Stimulated activated CD4-positive, alpha-beta T cell treated with anti-CD3 and anti-CD28 coated beads, Interleukin-1b, Interleukin-23, amount 100 ng/mL, for 48 hours (primary cell): Measurements from ENCODE around the gene KCNMB2.
"Not testable (repeated sequence)": the region's sequence is repeated elsewhere in the genome, so short reads cannot be mapped to it uniquely, and the experiment has no call there.

ENCODE experiments used
- DNase-seq: peaks from one replicate; pipeline ENCODE4 v3.0.0-alpha.2; 2020

Gene KCNMB2

DNA sequence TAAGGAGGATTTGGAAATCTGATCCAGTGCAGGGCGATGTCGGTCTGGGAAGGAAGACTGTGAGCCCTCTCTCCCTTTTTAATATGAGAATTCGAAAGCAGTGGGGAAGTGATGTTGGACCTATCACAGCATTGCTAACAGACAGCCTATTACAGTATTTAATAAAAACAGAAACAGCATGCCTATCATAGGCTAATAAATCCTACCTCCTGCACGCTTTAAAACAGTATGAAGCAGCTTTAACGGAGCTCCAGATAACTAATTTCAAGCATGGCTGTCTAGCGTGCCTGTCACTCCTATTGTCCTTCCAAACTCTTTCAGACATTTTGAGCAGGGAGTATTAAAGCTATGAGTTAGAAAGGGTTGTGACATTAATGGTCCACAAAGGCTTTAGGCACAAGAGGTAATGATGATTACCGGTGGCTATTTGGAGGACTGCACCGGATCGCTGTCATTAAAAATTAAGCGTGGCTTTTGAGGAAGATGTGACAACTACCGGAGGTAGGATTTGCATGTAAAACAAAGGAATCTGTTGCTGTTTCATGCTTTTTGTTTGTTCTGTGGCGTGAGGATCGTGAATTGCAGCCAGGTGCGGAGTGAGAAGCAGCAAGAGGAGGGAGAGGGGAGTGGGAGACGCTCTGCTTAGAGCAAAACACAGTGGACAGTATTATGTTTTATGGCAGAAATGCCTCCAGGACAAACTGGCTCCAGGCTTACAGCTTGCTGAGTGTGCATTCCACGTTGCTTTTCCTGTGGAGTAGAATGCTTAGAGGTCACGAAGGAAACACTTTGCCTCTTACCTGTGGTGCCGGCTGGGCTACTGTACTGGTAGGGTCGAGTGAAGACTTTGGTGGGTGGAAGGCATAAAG is at the start of gene KCNMB2:
Gene KCNMB2 (plus strand): TSS at position 226 of the 869 bp plus-strand sequence.
- DNase-seq: no peak

DNA sequence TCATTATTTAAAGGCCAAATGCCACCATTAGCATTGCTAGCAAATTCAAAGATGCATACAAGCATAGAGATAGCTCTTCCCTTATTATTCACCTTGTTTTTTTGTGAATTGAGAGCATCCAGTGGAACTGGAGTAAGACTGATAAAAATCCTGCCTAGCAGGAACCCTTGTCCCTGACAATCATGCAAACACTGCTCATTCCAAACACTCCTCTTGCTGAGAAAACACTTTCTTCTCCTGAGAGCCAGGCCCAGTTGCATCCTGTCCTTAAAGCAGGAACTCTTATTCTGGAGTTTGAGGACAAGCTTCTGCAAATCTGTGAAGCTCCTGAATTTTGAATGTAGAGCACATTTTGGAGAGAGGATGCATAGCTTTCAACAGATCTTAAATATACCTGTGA is 49.3 kb upstream of the KCNMB2 start:
- DNase-seq: no peak

DNA sequence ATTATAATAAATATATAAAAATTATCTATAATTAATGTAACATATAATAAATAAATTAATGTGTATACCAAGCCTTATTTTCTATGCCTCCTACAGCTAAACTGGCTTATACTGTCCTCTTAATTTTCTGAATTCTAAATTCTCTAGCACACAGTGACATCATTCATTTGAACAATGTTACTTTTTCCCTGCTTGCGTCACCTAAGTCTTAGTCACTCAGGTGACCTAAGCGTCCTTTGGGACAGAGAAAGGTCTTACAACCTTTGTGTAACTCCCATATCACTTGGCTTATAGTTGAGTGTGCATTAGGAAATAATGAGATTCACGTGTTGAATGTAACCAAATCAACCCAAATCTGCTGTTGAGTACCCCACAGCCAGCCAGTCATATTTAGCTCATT is 48.5 kb upstream of the KCNMB2 start:
- no peak for DNase-seq

DNA sequence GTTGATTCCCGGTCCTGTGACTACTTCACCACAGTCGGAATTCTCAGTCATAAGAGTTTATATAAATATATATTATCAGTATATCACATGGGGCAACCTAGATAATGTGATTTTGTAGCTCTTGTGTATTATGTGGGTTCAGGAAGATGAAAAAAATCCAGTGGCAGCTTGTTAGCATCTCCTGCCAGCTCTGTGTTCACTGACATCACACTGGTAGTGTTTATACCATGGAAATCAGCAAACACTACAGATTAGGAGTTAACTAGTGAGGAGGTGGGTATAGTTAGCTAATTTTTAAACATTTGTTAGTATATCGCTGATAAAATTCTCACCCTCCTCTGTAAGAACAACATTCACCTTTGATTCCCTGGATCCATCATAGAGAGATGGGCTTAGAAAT is 44.5 kb upstream of the KCNMB2 start:
- DNase-seq: no peak

DNA sequence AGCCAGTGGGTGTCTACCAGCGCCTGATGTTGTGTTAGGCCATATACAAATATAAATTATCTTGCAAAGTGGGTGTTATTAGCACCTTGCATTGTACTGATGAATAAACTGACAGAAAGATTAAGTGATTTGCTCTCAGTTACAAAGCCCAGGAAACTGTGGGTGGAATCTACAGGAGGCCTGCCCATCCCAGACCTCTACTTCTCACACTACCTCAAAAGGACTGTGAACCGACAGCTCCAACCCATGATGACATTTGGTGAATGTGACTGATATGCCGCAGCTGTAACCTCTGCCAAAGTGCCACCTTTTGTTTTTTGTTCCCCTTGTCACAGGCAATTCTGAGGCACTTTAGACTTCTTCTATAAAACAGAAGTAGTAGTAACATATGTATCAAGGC is 43.7 kb upstream of the KCNMB2 start:
- DNase-seq: no peak

DNA sequence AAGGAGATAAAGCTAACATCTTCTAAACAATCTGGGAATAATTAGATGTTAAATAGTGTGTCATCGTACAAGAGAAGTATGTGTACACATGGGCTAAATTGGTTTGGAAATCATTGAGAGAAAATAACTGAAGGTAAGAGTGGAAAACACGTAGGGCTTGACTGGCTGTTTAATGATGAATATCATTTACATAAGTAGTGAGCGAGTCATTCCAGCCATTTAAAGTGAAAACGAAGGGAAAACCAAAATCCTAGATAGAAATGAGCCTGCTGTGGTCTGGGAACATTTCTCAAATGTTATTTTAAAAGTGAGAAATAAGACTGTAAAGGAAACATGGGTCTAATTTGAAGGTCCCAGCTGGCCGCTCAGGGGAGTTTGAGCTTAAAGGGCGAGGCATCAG is 41.9 kb upstream of the KCNMB2 start:
- no peak for DNase-seq

DNA sequence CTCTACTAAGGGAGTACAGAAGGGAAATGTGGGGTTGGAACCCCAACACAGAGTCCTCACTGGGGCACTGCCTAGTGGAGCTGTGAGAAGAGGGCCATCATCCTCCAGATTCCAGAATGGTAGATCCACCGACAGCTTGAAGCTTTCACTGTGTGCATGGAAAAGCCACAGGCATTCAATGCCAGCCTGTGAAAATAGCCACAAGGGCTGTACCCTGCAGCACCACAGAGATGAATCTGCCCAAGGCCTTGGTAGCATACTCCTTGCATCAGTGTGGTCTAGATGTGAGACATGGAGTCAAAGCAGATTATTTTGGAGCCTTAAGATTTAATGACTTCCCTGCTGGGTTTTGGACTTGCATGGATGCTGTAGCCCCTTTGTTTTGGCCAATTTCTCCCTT is 39.3 kb upstream of the KCNMB2 start:
- no peak for DNase-seq

DNA sequence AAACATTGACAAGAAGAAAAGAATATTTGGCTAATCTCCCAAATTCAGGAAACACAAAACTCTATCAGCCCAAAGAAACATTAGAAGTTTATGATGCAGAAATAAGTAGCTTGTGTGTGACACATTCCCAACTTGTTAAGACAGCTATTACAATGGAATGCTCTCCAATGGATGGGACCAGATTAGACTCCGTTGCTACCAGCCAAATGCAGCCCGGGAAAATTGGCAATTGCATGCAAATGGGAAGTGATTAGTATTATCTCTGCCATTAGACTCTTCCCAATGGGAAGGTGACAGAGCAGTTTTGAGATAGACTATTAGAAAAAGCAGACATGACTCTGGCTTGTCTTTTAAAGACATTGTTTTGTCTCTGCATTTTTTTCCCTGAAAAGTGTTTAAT is 37.4 kb upstream of the KCNMB2 start:
- no peak for DNase-seq

DNA sequence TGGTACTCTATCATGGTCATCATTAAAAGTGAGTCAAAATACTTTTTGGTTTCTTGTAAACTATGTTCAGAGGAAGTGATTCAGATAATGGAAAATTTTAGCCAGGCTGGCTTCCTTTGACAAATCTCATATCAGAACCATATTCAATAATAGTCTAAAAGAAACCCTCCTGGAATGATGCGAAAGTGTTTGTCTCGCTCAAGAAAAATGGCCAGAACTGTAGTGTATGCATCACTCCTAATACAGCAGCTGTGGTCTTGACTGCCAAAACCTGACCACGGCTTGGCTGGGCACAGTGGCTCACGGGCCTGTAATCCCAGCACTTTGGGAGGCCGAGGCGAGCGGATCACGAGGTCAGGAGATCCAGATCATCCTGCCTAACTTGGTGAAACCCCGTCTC is 35.6 kb upstream of the KCNMB2 start:
- DNase-seq: no peak

DNA sequence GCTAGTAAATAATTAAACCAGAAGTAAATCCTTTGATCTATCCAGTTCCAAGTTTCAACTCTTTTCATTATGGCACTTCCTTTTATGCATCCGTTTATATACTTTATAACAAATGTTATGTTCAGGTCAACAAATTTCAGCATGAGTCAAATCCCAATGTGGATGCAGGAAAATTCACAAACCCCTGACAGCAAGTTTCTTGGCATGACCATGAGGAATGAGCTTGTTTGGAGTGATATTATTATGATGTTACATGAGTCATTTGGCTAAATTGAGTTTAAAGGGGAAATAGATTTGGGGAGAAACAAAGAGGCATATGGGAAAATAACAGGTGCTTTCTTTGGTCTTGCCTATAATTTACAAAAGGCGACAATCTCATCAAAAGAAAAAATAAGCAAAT is 32.1 kb upstream of the KCNMB2 start:
- DNase-seq: no peak

DNA sequence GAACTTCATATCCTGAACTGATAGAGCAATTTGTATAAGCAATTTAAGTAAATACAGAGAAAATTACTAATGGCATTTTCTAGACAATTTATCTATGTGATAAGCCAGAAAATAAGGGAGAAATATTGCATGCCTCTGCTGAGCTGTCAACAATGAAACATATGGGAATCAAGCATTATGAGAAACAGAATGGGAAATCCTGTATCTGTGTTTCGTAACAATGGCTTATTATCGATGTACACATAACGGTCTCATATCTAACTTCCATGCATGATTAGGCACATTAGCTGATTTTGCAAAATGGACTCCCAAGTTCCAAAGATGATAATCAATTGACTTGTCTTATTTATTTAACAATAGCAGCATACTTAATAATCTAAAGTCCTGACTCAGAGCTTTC is 30.4 kb upstream of the KCNMB2 start:
- DNase-seq: no peak

DNA sequence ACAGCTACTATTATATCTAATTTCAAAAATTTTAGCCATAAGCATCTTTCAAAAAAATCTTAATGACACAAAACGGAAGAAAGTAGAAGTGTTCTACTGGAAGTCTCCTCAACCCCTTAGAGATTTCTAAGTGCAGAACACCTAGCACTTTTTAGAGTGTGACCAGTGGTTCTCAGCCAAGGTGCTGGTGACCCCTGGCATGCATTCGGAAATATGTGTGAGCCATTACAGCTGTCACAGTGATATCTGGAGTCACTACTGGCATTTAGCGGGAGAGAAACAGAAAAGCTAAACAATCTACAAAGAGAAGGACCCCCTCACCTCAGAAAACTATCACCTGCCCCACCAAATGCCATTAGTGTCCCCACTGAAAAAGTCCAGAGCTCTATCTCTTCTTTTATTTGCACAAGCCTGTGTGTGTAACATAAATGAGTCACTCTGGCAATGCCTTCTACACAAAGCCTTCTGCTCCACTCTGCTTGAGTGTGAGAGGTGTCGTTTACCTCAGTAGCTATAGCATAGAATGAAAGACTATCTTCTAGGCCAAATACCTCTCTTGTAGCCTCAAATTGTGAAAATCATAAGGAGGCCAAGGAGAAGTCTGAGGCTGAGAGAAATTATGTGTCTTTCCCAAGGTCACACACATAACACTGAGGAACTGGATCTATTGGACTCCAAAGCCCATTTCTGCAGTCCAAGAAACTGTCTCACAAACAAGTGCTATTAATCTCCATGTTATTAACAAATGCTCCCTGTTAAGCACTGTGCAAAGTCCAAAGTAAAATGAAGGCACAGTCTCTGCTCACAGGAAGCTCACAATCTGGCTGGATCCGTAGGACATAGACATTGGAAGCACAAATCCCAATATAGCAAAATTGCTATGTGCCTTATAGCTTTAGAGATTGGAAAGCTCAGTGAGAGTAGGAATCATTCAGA is 28.5 kb upstream of the KCNMB2 start:
- no peak for DNase-seq

DNA sequence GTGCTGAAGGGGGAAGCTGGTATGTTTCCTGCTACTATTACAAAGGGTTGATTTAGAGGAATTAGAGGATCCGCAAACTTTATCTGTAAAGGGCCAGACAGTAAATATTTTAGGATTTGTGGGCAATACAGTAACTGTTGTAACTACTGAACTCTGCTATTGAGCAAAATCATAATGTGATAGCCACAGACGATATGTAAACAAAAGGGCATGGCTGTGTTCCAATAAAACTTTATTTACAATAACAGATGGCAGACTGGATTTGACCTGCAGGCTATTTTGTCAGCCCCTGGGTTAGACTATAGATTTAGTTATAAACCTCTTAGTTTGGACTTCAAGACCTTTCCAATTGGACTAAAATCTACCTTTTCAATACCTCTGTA is 27.8 kb upstream of the KCNMB2 start:
- no peak for DNase-seq

DNA sequence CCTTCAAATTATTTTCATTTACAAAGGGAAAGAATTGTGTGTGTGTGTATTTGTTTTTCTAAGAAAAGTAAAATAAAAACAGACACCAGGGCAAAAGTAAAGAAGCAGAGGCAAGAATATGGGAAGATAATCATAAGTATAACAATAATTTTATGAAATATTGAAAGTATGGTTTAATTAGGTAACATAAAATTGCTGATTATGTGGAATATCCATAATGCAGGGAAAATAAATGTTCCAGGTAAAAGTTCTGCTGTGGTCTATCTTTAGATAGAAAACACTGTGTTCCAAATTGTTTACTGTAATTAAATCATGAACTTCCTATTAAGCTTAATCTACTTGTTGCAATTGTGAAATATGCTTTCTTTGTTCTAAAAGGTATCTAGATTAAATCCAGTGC is 25.7 kb upstream of the KCNMB2 start:
- DNase-seq: no peak

DNA sequence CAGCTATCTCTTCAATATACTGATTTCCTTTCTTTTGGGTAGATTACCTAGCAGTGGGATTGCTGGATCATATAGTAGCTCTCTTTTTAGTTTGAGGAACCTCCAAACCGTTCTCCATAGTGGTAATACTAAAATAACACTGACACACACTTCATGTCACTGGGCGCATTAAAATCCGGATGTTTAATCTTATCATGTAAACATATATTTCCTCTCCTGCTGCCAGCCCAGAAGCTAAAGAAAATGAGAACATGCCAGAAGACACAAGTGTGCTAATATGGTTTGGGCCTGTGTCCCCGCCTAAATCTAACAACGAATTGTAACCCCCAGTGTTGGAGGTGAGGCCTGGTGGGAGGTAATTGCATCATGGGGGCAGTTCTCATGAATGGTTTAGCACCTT is 23.6 kb upstream of the KCNMB2 start:
- DNase-seq: no peak

DNA sequence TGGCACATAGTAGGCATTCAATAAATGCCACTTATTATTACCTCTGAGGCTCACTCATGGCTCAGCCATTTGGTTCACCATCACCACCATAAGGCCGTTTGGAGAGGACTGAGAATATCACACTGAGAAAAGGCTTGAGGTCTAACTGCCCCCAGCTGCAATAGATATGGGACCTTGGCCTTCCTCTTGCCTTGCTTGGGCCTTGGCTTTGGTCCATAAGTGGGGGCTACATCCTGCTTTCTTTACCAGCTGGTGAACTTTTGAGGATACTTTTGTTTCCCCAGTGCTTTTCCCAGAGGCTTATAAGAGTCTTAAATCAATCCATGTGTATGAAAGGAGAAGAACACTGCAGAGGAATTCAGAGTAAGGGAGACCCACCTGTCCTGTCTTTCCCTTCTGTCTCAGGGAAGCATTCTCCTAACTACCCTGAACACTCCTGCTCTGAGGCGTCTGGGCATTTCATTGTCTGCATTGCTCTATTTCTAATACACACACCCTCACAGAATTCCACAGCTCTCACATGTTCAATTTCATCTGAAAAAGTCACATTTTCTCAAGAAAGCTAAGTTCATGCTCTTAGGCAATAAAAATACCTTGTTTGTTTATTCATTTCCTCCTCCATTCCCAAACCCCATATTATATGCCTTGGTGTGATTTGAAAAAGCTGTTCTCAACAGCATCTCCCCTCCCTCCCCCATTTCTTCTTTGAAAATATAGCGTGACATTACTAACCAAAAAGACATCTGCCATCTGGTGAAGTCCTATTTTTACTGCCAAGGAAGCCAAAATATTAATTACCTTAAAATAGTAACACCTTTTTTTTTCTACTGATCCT is 22.5 kb upstream of the KCNMB2 start:
- DNase-seq: no peak

DNA sequence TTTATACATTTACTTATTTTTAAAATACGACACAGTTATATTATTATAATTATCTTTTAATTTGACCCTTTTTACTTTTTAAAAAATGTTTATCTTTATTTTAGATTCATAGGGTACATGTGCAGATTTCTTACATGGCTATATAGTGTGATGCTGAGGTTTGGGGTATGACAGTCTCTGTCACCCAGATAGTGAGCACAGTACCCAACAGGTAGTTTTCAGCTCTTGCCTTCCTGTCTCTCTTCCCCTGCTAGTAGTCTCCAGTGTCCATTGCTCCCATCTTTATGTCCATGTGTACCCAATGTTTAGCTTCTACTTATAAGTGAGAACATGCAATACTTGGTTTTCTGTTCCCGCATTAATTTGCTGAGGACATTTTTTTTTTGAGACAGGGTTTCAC is 21.8 kb upstream of the KCNMB2 start:
- no peak for DNase-seq

DNA sequence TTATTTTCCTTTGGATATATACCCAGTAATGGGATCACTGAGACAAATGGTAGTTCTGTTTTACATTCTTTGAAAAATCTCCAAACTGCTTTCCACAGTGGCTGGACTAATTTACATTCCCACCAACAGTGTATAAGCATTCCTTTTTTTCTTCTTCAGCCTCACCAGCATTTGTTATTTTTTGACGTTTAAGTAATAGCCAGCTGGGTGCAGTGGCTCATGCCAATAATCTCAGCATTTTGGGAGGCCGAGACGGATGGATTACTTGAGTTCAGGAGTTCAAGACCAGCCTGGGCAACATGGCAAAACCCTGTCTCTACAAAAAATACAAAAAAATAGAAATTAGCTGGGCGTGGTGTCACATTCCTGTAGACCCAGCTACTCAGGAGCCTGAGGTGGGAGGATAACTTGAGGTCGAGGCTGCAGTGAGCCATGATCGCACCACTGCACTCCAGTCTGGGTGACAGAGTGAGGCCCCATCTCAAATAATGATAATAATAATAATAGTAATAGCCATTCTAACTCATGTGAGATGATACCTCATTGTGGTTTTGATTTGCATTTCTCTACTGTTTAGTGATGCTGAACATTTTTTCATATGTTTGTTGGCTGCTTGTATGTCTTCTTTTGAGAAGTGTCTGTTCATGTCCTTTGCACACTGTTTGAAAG is 21.0 kb upstream of the KCNMB2 start:
- not testable (repeated sequence) for DNase-seq

DNA sequence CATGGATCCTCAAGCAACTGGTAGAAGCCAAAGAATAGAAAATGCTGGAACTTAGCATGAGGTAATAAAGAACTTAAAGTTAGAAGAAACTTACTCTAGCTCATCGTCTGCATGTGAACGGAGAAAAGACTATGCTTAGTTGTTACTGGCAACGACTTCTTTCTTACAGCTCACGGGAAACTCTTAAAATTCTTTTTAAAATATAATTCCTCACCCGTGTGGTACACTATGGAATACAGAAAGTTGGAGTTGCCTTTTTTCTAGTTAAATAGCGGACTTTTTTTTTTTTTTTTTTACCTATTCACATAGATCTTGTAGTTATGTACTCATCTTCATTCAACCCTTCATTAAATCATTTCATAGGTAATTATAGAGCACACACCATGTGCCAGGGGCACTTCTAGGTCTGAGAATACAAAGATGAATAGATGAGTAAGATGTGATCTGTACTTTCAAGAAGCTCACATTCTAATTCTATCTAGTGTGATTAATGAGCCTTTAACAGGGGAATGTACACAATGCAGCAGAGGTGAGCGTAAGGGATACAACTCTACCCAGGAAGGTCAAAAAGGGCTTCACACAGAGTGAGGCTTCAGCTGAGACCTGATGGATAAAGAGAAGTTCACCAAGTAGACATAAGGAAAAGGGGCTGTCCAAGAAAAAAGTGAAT is 18.4 kb upstream of the KCNMB2 start:
- DNase-seq: no peak

DNA sequence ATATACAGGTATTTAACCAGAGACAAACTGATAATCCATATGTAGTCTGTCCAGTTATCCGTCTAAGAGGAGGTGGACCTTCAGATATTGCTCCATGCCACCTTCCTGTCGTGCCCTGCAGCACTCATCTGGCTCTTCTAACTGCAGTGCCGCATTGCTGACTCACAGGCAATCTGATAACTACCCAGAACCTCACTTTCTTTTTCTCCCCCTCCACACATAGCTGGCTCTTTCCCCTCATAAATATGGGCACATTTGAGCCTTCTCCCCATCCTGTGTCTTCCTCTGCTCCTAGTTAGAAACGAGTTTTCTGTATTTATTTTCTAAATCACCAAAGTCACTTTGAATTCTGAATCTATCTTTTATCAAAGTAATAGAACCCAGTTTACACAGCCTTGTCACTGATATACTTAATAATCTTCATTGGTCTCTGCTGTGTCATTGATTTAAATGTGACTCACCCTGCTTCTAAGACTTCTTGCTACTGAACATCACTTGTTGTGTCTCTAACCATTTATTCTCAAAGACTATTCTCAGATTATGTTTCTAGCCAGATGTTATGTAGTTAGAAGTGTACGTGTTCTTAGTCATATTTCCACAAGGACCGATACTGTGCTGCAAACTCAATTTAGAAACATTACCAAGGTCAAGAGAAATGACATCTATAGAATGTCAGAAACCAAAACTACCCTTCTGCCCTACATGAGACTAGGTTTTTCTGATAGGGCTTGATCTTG is 17.4 kb upstream of the KCNMB2 start:
- DNase-seq: no peak

DNA sequence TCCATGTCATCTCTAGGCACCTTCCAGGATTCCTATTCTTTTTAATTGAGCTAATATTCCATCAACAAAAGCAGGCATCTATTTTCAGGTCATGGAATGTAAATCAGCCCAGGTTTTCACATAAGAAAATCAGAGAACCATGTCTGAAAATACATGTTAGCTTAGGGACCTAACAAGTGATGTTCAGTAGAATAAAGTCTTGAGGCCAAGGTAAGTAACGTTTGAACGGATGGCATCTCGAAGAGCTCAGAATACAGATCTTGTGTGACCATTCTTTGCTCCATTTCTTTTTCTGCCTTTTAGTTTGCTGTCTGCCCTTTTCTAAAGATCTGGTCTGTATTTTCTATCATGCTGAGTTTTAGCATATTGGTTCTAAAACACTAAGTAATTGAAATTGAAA is 16.5 kb upstream of the KCNMB2 start:
- no peak for DNase-seq
